WTC11 (cell line): ENCODE data around the gene SLU7. TPM values are rescaled to one million over a fixed set of nuclear protein-coding genes. Genes with fewer than 3 reads are reported as not detected.
A peak's percentile ranks its signal among the peaks of the same experiment; 100 is the strongest.

Experiments
- ATAC-seq: fragments of 200-7000 bp; cut with Tn5 transposase; 2 replicates; pipeline ENCODE4 v1.10.0; 2021; ENCODE audit warnings: mild to moderate bottlenecking, moderate library complexity
- CTCF ChIA-PET: fragments of 300-600 bp; sonication (Branson Sonifier 250); formaldehyde crosslinking; loops from one replicate; lab custom pipeline; 2021; ENCODE audit warnings: antibody characterized with exemption; lab: Charles Lee
- POLR2A ChIA-PET: fragments of 350-600 bp; sonication (Branson Sonifier 250); formaldehyde crosslinking; loops from one replicate; lab custom pipeline; 2021; ENCODE audit warnings: antibody characterized with exemption; lab: Charles Lee
- DNase-seq: peaks from one replicate; pipeline ENCODE4 v3.0.0; 2021; ENCODE audit warnings: low spot score
- H3K27ac Mint-ChIP-seq: 2 replicates; pipeline ENCODE4 v1.8.0; 2021; ENCODE audit warnings: mixed read lengths
- H3K27me3 Mint-ChIP-seq: 2 replicates; pipeline ENCODE4 v1.8.0; 2021; ENCODE audit warnings: low read depth, mild to moderate bottlenecking, moderate library complexity, mixed read lengths
- H3K36me3 Mint-ChIP-seq: 2 replicates; pipeline ENCODE4 v1.8.0; 2021; ENCODE audit warnings: mixed read lengths
- H3K4me1 Mint-ChIP-seq: 2 replicates; pipeline ENCODE4 v1.8.0; 2022; ENCODE audit warnings: mixed read lengths
- H3K4me3 Mint-ChIP-seq: 2 replicates; pipeline ENCODE4 v1.8.0; 2021; ENCODE audit warnings: mild to moderate bottlenecking, moderate library complexity, mixed read lengths
- H3K9me3 Mint-ChIP-seq: 2 replicates; pipeline ENCODE4 v1.8.0; 2021; ENCODE audit warnings: mixed read lengths
- E2F4 ChIP-seq: sonication (generic); formaldehyde crosslinking; IDR thresholded peaks from 2 replicates; pipeline ENCODE4 v1.8.1; 2022; ENCODE audit warnings: low read depth, mild to moderate bottlenecking, moderate library complexity, missing genetic modification reagents, borderline replicate concordance
- E2F5 ChIP-seq: sonication (generic); formaldehyde crosslinking; IDR thresholded peaks from 2 replicates; pipeline ENCODE4 v1.8.1; 2022; ENCODE audit warnings: mild to moderate bottlenecking, moderate library complexity, missing genetic modification reagents
- FOXP4 ChIP-seq: sonication (generic); formaldehyde crosslinking; IDR thresholded peaks from 2 replicates; pipeline ENCODE4 v1.8.0; 2022; ENCODE audit warnings: mild to moderate bottlenecking, missing genetic modification reagents
- KAT7 ChIP-seq: sonication (generic); formaldehyde crosslinking; IDR thresholded peaks from 2 replicates; pipeline ENCODE4 v1.8.1; 2023; ENCODE audit warnings: missing genetic modification reagents, mild to moderate bottlenecking, borderline replicate concordance
- MAX ChIP-seq: sonication (generic); formaldehyde crosslinking; IDR thresholded peaks from 2 replicates; pipeline ENCODE4 v1.8.0; 2022; ENCODE audit warnings: mild to moderate bottlenecking, missing genetic modification reagents
- NFYB ChIP-seq: sonication (generic); formaldehyde crosslinking; conservative IDR thresholded peaks from 2 replicates; pipeline ENCODE4 v1.8.0; 2022; ENCODE audit warnings: low read depth, missing genetic modification reagents
- OVOL2 ChIP-seq: fragments of 250-450 bp; sonication (Bioruptor Pico); IDR thresholded peaks from 2 replicates; pipeline ENCODE4 v1.9.0; 2021; ENCODE audit warnings: mild to moderate bottlenecking, borderline replicate concordance
- RELA ChIP-seq: sonication (generic); formaldehyde crosslinking; IDR thresholded peaks from 2 replicates; pipeline ENCODE4 v1.8.1; 2022; ENCODE audit warnings: missing genetic modification reagents, mild to moderate bottlenecking, borderline replicate concordance
- SMAD3 ChIP-seq: sonication (generic); formaldehyde crosslinking; IDR thresholded peaks from 2 replicates; pipeline ENCODE4 v1.8.0; 2022; ENCODE audit warnings: missing genetic modification reagents, mild to moderate bottlenecking, borderline replicate concordance
- SP1 ChIP-seq: sonication (generic); formaldehyde crosslinking; conservative IDR thresholded peaks from 2 replicates; pipeline ENCODE4 v1.8.1; 2022; ENCODE audit warnings: missing genetic modification reagents
- TCF7 ChIP-seq: sonication (generic); formaldehyde crosslinking; IDR thresholded peaks from 2 replicates; pipeline ENCODE4 v1.8.0; 2022; ENCODE audit warnings: mild to moderate bottlenecking, low read depth, missing genetic modification reagents, moderate library complexity
- TP53 ChIP-seq: sonication (generic); formaldehyde crosslinking; IDR thresholded peaks from 2 replicates; pipeline ENCODE4 v1.8.1; 2023; ENCODE audit warnings: mild to moderate bottlenecking, missing genetic modification reagents
- ZNF232 ChIP-seq: sonication (generic); formaldehyde crosslinking; IDR thresholded peaks from 2 replicates; pipeline ENCODE4 v1.8.0; 2022; ENCODE audit warnings: mild to moderate bottlenecking, missing genetic modification reagents
- ZNF317 ChIP-seq: sonication (generic); formaldehyde crosslinking; IDR thresholded peaks from 2 replicates; pipeline ENCODE4 v1.8.1; 2023; ENCODE audit warnings: low read depth, mild to moderate bottlenecking, moderate library complexity, missing genetic modification reagents, borderline replicate concordance
- ZNF423 ChIP-seq: fragments of 250-450 bp; sonication (Bioruptor Pico); IDR thresholded peaks from 2 replicates; pipeline ENCODE4 v2.1.2; 2022; ENCODE audit warnings: mild to moderate bottlenecking, moderate library complexity
- total RNA-seq: library from RNA; stranded (reverse); gene quantifications from 3 replicates; pipeline ENCODE4 v1.2.3, GENCODE V29; 2021
- TF ChIP-seq, protein P1 (sequence below): sonication (generic); formaldehyde crosslinking; IDR thresholded peaks from 2 replicates; pipeline ENCODE4 v1.8.0; 2022; ENCODE audit warnings: missing genetic modification reagents
- TF ChIP-seq, protein P2 (sequence below): fragments of 200-600 bp; IDR thresholded peaks from 2 replicates; pipeline ENCODE4 v1.8.0; 2022; ENCODE audit warnings: antibody characterized with exemption
- TF ChIP-seq, protein P3 (sequence below): sonication (generic); formaldehyde crosslinking; IDR thresholded peaks from 2 replicates; pipeline ENCODE4 v1.8.0; 2023; ENCODE audit warnings: missing genetic modification reagents, mild to moderate bottlenecking, borderline replicate concordance
- TF ChIP-seq, protein P4 (sequence below): fragments of 250-450 bp; sonication (Bioruptor Pico); IDR thresholded peaks from 2 replicates; pipeline ENCODE4 v2.1.2; 2022; ENCODE audit warnings: mild to moderate bottlenecking, moderate library complexity

Gene SLU7
- total RNA-seq, 1 experiment from 2014 or later, result 32.5 TPM

- TF ChIP-seq E2F5 (CRISPR knock-in tag) (no peak), NFYB (CRISPR knock-in tag) (no peak), OVOL2 (CRISPR knock-in tag) (no peak), MAX (no peak), ZNF232 (no peak)
- TF ChIP-seq, protein P1, sequence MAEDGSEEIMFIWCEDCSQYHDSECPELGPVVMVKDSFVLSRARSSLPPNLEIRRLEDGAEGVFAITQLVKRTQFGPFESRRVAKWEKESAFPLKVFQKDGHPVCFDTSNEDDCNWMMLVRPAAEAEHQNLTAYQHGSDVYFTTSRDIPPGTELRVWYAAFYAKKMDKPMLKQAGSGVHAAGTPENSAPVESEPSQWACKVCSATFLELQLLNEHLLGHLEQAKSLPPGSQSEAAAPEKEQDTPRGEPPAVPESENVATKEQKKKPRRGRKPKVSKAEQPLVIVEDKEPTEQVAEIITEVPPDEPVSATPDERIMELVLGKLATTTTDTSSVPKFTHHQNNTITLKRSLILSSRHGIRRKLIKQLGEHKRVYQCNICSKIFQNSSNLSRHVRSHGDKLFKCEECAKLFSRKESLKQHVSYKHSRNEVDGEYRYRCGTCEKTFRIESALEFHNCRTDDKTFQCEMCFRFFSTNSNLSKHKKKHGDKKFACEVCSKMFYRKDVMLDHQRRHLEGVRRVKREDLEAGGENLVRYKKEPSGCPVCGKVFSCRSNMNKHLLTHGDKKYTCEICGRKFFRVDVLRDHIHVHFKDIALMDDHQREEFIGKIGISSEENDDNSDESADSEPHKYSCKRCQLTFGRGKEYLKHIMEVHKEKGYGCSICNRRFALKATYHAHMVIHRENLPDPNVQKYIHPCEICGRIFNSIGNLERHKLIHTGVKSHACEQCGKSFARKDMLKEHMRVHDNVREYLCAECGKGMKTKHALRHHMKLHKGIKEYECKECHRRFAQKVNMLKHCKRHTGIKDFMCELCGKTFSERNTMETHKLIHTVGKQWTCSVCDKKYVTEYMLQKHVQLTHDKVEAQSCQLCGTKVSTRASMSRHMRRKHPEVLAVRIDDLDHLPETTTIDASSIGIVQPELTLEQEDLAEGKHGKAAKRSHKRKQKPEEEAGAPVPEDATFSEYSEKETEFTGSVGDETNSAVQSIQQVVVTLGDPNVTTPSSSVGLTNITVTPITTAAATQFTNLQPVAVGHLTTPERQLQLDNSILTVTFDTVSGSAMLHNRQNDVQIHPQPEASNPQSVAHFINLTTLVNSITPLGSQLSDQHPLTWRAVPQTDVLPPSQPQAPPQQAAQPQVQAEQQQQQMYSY (CRISPR knock-in tag), result no peak
- TF ChIP-seq, protein P2, sequence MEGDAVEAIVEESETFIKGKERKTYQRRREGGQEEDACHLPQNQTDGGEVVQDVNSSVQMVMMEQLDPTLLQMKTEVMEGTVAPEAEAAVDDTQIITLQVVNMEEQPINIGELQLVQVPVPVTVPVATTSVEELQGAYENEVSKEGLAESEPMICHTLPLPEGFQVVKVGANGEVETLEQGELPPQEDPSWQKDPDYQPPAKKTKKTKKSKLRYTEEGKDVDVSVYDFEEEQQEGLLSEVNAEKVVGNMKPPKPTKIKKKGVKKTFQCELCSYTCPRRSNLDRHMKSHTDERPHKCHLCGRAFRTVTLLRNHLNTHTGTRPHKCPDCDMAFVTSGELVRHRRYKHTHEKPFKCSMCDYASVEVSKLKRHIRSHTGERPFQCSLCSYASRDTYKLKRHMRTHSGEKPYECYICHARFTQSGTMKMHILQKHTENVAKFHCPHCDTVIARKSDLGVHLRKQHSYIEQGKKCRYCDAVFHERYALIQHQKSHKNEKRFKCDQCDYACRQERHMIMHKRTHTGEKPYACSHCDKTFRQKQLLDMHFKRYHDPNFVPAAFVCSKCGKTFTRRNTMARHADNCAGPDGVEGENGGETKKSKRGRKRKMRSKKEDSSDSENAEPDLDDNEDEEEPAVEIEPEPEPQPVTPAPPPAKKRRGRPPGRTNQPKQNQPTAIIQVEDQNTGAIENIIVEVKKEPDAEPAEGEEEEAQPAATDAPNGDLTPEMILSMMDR, result no peak
- TF ChIP-seq, protein P3, sequence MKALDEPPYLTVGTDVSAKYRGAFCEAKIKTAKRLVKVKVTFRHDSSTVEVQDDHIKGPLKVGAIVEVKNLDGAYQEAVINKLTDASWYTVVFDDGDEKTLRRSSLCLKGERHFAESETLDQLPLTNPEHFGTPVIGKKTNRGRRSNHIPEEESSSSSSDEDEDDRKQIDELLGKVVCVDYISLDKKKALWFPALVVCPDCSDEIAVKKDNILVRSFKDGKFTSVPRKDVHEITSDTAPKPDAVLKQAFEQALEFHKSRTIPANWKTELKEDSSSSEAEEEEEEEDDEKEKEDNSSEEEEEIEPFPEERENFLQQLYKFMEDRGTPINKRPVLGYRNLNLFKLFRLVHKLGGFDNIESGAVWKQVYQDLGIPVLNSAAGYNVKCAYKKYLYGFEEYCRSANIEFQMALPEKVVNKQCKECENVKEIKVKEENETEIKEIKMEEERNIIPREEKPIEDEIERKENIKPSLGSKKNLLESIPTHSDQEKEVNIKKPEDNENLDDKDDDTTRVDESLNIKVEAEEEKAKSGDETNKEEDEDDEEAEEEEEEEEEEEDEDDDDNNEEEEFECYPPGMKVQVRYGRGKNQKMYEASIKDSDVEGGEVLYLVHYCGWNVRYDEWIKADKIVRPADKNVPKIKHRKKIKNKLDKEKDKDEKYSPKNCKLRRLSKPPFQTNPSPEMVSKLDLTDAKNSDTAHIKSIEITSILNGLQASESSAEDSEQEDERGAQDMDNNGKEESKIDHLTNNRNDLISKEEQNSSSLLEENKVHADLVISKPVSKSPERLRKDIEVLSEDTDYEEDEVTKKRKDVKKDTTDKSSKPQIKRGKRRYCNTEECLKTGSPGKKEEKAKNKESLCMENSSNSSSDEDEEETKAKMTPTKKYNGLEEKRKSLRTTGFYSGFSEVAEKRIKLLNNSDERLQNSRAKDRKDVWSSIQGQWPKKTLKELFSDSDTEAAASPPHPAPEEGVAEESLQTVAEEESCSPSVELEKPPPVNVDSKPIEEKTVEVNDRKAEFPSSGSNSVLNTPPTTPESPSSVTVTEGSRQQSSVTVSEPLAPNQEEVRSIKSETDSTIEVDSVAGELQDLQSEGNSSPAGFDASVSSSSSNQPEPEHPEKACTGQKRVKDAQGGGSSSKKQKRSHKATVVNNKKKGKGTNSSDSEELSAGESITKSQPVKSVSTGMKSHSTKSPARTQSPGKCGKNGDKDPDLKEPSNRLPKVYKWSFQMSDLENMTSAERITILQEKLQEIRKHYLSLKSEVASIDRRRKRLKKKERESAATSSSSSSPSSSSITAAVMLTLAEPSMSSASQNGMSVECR (CRISPR knock-in tag), result no peak
Observed at GRCh38 chr5:160427607-160428006, 8.7 kb upstream of the SLU7 start (continued).

DNA sequence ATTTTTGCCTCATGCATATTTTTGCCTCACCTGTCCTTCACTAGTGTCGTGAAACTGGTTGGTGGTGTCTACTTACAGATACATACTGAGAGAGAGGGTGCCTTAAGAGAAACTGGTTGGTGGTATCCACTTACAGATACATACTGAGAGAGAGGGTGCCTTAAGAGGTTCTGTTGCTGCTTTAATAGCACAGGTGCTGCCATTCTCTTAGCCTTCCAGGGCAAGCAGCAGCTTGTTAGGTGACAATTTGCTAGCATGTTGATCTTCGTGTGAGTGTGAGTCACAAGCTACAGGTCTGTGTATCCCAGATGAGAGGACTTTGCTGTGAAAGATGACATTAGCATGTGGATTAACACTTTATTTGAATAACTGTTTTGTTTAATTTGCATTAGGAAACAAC, 4.2 kb upstream of the SLU7 start:
- ATAC-seq (no peak), DNase-seq (no peak)
- Mint-ChIP-seq H3K9me3 (no peaks in the 10 kb centered on the region), H3K36me3 (peaks cover 54% of the 10 kb centered on the region), H3K27ac (no peak overlapping the region), H3K27me3 (no peaks in the 10 kb centered on the region), H3K4me3 (peak overlapping the region; percentile 95), H3K4me1 (peaks cover 49% of the 10 kb centered on the region)
- ChIA-PET POLR2A (interaction anchor here (0.7 kb wide), 1 partner anchor 304 kb away, joined by 3 read pairs; the partner anchor contains the start of gene PWWP2A), CTCF (interaction anchor here (2.8 kb wide), 1 partner anchor 16 kb away, joined by 26 read pairs; no protein-coding TSS in a partner anchor)
- no peak for TF ChIP-seq SMAD3 (CRISPR knock-in tag)
- TF ChIP-seq E2F4 (CRISPR knock-in tag), result no peak
- no peak for TF ChIP-seq ZNF317 (CRISPR knock-in tag)
- TF ChIP-seq ZNF423 (CRISPR knock-in tag), result no peak
- no peak for TF ChIP-seq FOXP4
- TF ChIP-seq MAX, result no peak
- TF ChIP-seq KAT7 (CRISPR knock-in tag), result no peak
- TF ChIP-seq TP53 (CRISPR knock-in tag), result no peak
- no peak for TF ChIP-seq TCF7 (CRISPR knock-in tag)
- TF ChIP-seq SP1 (CRISPR knock-in tag), result no peak
- TF ChIP-seq RELA, result no peak
- TF ChIP-seq, protein P4, sequence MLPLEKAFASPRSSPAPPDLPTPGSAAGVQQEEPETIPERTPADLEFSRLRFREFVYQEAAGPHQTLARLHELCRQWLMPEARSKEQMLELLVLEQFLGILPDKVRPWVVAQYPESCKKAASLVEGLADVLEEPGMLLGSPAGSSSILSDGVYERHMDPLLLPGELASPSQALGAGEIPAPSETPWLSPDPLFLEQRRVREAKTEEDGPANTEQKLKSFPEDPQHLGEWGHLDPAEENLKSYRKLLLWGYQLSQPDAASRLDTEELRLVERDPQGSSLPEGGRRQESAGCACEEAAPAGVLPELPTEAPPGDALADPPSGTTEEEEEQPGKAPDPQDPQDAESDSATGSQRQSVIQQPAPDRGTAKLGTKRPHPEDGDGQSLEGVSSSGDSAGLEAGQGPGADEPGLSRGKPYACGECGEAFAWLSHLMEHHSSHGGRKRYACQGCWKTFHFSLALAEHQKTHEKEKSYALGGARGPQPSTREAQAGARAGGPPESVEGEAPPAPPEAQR, result no peak
